Measurements from ENCODE around the gene C1QTNF9. TPM values are rescaled to one million over a fixed set of nuclear protein-coding genes. Genes with fewer than 3 reads are reported as not detected.
A peak's percentile ranks its signal among the peaks of the same experiment; 100 is the strongest.
"Not testable (repeated sequence)": the region's sequence is repeated elsewhere in the genome, so short reads cannot be mapped to it uniquely, and the experiment has no call there.

C1QTNF9 gene
- not detected in 2 replicates for total RNA-seq (2014; rRNA removed; shearing (Covaris generic); ENCODE audit: low replicate concordance)

- H3K36me3 ChIP-seq, H3K27me3 ChIP-seq, DNase-seq, H3K9me3 ChIP-seq, H3K4me3 ChIP-seq: not testable (repeated sequence)
These were observed at the start of gene C1QTNF9 for GRCh38 chr13:24309300-24309699. Gene C1QTNF9 (plus strand): TSS chr13:24309580. CDS start chr13:24316004, 6,424 bp downstream.

- Histone ChIP-seq H3K9me3 (no peaks in the 10 kb centered on the region), H3K27me3 (no peaks in the 10 kb centered on the region), H3K4me3 (no peak overlapping the region), H3K36me3 (no peaks in the 10 kb centered on the region)
- no peak for DNase-seq
These were observed 47.8 kb upstream of the C1QTNF9 start for GRCh38 chr13:24261566-24261965.

- H3K27me3 ChIP-seq: no peaks in the 10 kb centered on the region
- no peak for DNase-seq
- no peaks in the 10 kb centered on the region for H3K9me3 ChIP-seq
- no peak overlapping the region for H3K4me3 ChIP-seq
- H3K36me3 ChIP-seq: no peaks in the 10 kb centered on the region
These were observed 45.7 kb upstream of the C1QTNF9 start for GRCh38 chr13:24263632-24264031.

GRCh38 chr13:24264976-24265375 lies 44.4 kb upstream of the C1QTNF9 start:
- no peaks in the 10 kb centered on the region for H3K9me3 ChIP-seq
- H3K4me3 ChIP-seq: no peak overlapping the region
- no peaks in the 10 kb centered on the region for H3K27me3 ChIP-seq
- DNase-seq: no peak
- H3K36me3 ChIP-seq: no peaks in the 10 kb centered on the region

GRCh38 chr13:24265453-24265852 lies 43.9 kb upstream of the C1QTNF9 start:
- H3K27me3 ChIP-seq: no peaks in the 10 kb centered on the region
- no peak overlapping the region for H3K4me3 ChIP-seq
- H3K9me3 ChIP-seq: no peaks in the 10 kb centered on the region
- no peaks in the 10 kb centered on the region for H3K36me3 ChIP-seq
- no peak for DNase-seq

GRCh38 chr13:24267274-24267673 lies 42.1 kb upstream of the C1QTNF9 start:
- H3K36me3 ChIP-seq: no peaks in the 10 kb centered on the region
- no peak overlapping the region for H3K4me3 ChIP-seq
- H3K9me3 ChIP-seq: no peaks in the 10 kb centered on the region
- no peak for DNase-seq
- no peaks in the 10 kb centered on the region for H3K27me3 ChIP-seq

GRCh38 chr13:24267801-24268200 lies 41.6 kb upstream of the C1QTNF9 start:
- Histone ChIP-seq H3K9me3 (no peaks in the 10 kb centered on the region), H3K27me3 (no peaks in the 10 kb centered on the region), H3K36me3 (no peaks in the 10 kb centered on the region), H3K4me3 (no peak overlapping the region)
- DNase-seq: no peak

- Histone ChIP-seq H3K27me3 (no peaks in the 10 kb centered on the region), H3K36me3 (no peaks in the 10 kb centered on the region), H3K4me3 (no peak overlapping the region), H3K9me3 (no peaks in the 10 kb centered on the region)
- no peak for DNase-seq
These were observed 39.6 kb upstream of the C1QTNF9 start for GRCh38 chr13:24269821-24270220.

GRCh38 chr13:24270639-24271141 lies 38.7 kb upstream of the C1QTNF9 start:
- Histone ChIP-seq H3K27me3 (no peaks in the 10 kb centered on the region), H3K36me3 (no peaks in the 10 kb centered on the region), H3K9me3 (no peaks in the 10 kb centered on the region), H3K4me3 (peak overlapping the region; percentile 42)
- peak; percentile 50 for DNase-seq

GRCh38 chr13:24271231-24271600 lies 38.2 kb upstream of the C1QTNF9 start:
- no peaks in the 10 kb centered on the region for H3K36me3 ChIP-seq
- H3K27me3 ChIP-seq: no peaks in the 10 kb centered on the region
- no peak for DNase-seq
- H3K4me3 ChIP-seq: peak overlapping the region; percentile 42
- H3K9me3 ChIP-seq: no peaks in the 10 kb centered on the region

GRCh38 chr13:24271601-24272451 lies 37.6 kb upstream of the C1QTNF9 start:
- Histone ChIP-seq H3K4me3 (peak overlapping the region; percentile 42), H3K36me3 (no peaks in the 10 kb centered on the region), H3K9me3 (no peaks in the 10 kb centered on the region), H3K27me3 (no peaks in the 10 kb centered on the region)
- DNase-seq: peak; percentile 56

- no peaks in the 10 kb centered on the region for H3K36me3 ChIP-seq
- H3K9me3 ChIP-seq: no peaks in the 10 kb centered on the region
- H3K27me3 ChIP-seq: no peaks in the 10 kb centered on the region
- H3K4me3 ChIP-seq: no peak overlapping the region
- no peak for DNase-seq
These were observed 36.8 kb upstream of the C1QTNF9 start for GRCh38 chr13:24272452-24273161.

GRCh38 chr13:24273926-24274325 lies 35.5 kb upstream of the C1QTNF9 start:
- no peaks in the 10 kb centered on the region for H3K36me3 ChIP-seq
- no peaks in the 10 kb centered on the region for H3K9me3 ChIP-seq

GRCh38 chr13:24274452-24275021 lies 34.8 kb upstream of the C1QTNF9 start:
- no peaks in the 10 kb centered on the region for H3K27me3 ChIP-seq
- no peaks in the 10 kb centered on the region for H3K9me3 ChIP-seq
- H3K4me3 ChIP-seq: no peak overlapping the region
- DNase-seq: no peak
- H3K36me3 ChIP-seq: no peaks in the 10 kb centered on the region

More at GRCh38 chr13:24273926-24274325, 35.5 kb upstream of the C1QTNF9 start:
- no peak for DNase-seq
- Histone ChIP-seq H3K4me3 (no peak overlapping the region), H3K27me3 (no peaks in the 10 kb centered on the region)

GRCh38 chr13:24275041-24275440 lies 34.3 kb upstream of the C1QTNF9 start:
- no peaks in the 10 kb centered on the region for H3K36me3 ChIP-seq
- no peak overlapping the region for H3K4me3 ChIP-seq
- H3K27me3 ChIP-seq: no peaks in the 10 kb centered on the region
- no peak for DNase-seq
- H3K9me3 ChIP-seq: no peaks in the 10 kb centered on the region

- Histone ChIP-seq H3K4me3 (no peak overlapping the region), H3K36me3 (no peaks in the 10 kb centered on the region), H3K27me3 (no peaks in the 10 kb centered on the region), H3K9me3 (no peaks in the 10 kb centered on the region)
- no peak for DNase-seq
These were observed 33.1 kb upstream of the C1QTNF9 start for GRCh38 chr13:24276306-24276705.

- no peaks in the 10 kb centered on the region for H3K36me3 ChIP-seq
- no peaks in the 10 kb centered on the region for H3K27me3 ChIP-seq
- DNase-seq: no peak
- no peaks in the 10 kb centered on the region for H3K9me3 ChIP-seq
- no peak overlapping the region for H3K4me3 ChIP-seq
These were observed 32.5 kb upstream of the C1QTNF9 start for GRCh38 chr13:24276861-24277260.
